HT-29 (cell line): ENCODE results near the gene UGT1A3. TPM values are rescaled to one million over a fixed set of nuclear protein-coding genes. Genes with fewer than 3 reads are reported as not detected.
"Not testable (repeated sequence)": the region's sequence is repeated elsewhere in the genome, so short reads cannot be mapped to it uniquely, and the experiment has no call there.

Source experiments
- DNase-seq: peaks from one replicate; pipeline ENCODE4 v3.0.0-alpha.2; 2015; ENCODE audit warnings: low spot score
- total RNA-seq: library from RNA; depleted of rRNA; stranded (reverse); fragments of >200 nt; shearing (Covaris generic); gene quantifications from 2 replicates; pipeline ENCODE4 v1.2.3, GENCODE V29; 2014

Gene UGT1A3
- total RNA-seq, 1 experiment from 2014 or later, result 1.2 TPM

DNA sequence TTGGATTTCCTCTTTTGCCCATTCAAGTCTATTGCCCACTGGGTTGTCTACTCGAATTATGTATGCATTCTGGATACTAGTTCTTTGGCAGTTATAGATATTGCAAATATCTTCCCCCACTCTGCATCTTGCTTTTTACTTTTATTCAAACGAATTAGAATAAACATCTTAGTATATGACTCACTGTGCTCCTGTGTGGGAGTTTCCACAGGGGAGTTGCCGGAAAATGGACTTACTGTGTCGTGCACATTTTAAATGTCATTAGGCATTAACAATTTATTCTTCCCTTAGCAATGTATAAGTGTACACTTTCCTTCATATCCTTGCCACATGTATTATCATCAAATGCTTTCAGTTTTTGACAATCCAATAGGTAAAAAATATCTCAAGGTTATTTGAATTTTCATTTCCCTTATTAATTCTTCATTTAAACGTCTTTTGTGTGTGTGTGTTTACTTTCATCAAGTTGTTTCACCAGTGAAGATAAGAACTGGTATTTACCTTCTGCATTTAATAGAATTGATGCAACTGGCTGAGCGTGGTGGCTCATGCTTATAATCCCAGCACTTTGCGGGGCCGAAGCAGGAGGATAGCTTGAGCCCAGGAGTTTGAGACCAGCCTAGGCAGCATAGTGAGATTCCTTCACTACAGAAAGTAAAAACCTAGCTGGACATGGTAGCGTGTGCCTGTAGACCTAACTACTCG is 20.8 kb upstream of the UGT1A3 start:
- no peak for DNase-seq

DNA sequence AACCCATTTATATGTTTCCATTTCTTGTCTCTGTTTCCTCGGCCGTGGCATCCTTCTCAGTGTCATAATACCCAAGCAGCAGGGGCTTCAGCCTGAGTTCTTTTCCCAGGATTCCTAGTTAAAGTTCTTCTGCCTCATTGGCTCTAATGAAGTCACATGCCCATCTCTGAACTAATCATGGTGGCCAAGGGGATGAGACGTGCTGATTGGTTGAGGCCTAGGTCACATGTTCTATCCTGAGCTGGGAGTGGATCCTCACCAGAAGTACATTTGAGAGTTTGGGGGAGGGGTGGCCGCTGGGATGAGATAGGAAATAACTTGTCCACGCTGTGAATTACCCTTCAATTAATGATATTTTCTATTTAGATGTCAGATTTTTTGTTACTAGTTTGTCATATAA is 19.9 kb upstream of the UGT1A3 start:
- DNase-seq, result no peak

DNA sequence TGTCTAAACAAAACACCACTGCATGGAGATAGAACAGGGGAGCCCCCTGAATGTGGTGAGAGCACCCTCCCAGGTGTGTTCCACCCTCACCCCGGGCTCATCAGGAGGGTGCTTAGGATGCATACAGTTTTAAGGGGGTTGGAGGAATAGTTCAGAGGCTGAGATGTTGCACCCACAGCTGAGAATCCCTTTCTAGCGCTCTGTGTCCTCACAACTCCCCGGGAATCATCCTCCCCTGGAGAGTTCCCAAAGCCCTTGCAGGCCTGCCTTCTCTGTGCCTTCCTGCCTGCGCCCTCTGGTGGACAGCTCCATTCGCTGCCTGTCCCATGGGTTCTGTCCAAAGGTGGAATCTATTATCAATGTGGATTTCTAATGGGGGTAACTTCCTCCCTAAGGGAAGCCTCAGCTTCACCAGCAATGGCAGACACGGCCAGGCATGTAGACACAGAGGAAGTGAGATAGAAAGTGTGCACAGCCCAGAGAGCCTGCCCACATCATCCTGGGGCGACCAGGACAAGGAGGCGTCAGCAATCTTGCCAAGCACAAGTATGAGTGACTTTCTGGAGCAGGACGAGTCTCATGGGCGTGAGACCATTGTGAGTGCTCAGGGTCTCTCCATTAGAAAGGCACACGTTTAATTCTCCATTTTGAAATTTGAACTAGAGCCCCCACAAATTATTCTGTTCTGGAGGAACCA is 17.4 kb upstream of the UGT1A3 start:
- peak; percentile 92 for DNase-seq

GRCh38 chr2:233712611-233713261 is 16.1 kb upstream of the UGT1A3 start, which contains the start of gene UGT1A5:
TSS of gene UGT1A5 (plus strand) at chr2:233712907. CDS start at chr2:233712992, 85 bp downstream.
- DNase-seq, result no peak

GRCh38 chr2:233713262-233713615 is 15.6 kb upstream of the UGT1A3 start:
- DNase-seq, result no peak

DNA sequence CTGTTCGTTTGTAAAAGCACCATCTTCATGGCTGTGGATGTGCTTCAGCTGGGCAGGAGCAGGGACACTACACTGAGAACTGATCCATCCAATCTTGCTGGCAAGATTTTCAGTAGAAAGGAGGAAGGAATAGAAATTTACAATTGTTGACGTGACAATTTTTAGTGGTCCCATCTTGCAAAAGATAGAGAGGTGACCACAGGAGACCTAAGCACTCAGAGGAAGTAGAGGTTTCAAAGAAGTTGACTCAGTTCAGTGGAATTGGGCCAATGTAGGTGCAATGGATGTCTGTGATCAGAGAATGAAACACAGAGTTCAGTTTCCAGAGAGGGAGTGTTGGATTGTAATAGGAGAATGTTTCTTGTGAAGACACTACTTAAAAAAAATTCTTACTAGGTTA is 14.7 kb upstream of the UGT1A3 start:
- no peak for DNase-seq

DNA sequence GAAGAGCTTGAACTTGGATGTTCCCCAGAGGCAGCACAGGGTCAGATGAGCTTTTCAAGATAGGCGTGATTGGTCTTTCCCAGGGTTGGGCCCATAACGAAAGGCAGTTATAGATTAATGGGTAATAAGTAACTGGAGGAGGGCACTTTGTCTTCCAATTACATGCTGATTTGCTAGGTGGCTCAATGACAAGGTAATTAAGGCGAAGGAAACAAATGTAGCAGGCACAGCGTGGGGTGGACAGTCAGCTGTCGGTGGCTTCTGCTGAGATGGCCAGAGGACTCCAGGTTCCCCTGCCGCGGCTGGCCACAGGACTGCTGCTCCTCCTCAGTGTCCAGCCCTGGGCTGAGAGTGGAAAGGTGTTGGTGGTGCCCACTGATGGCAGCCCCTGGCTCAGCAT is 10.3 kb upstream of the UGT1A3 start, which contains the start of gene UGT1A4:
Gene UGT1A4 (plus strand): TSS at position 185 of the 400 bp plus-strand sequence. CDS start 85 bp downstream, at position 270.
- no peak for DNase-seq

GRCh38 chr2:233736868-233737653 is 8.2 kb downstream of the UGT1A3 start:
- DNase-seq, result not testable (repeated sequence)

DNA sequence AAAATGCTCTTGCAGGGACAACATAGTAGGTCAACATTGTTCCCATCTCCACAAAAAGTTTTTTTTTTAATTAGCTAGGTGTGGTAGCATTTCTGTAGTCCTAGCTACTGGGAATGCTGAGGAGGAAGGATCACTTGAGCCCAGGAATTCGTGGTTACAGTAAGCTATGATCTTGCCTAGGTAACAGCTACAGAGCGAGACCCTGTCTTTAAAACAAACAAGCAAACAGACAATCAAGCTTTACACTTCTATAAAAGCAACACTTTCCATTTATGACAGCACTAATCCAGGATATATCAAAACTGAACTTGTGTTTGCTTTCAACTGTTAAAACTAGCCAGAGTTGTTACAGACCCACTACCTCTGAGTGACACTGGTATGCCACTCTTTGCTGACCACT is 12.0 kb downstream of the UGT1A3 start:
- DNase-seq, result no peak

DNA sequence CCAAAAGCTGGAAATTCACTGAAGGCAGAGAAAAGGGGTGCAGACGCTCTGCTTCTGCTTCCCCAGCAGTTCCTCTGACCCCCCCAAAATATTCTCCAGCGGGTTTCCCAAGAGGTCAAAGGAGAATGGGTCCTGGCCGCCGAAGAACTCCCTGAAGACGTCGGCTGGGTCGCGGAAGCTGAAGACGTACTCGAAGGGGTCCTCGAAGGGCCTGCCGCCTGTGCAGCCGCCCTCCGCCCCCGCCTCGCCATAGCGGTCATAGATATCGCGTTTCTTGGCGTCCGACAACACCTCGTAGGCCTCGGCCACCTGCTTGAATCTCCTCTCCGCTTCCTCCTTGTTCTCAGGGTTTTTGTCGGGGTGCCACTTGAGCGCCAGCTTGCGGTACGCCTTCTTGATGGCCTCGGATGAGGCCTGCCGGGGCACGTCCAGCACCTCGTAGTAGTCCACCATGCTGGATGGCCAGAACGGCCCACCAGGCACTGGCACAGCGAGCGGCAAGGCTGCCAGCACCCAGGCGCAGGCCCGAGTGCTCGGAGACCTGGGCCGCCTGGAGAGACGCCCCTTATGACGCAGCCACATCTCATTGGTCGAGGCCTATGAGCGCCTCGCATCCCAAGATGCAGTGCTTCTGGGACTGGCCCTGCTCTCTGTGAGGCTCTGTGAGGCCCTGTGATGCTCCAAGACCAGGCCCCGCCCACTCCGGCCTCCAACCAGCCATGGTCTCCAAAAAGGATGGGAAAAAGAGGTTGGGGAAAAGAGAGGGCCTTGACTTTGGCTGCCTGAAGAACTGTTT is 14.8 kb downstream of the UGT1A3 start:
- DNase-seq, result no peak

DNA sequence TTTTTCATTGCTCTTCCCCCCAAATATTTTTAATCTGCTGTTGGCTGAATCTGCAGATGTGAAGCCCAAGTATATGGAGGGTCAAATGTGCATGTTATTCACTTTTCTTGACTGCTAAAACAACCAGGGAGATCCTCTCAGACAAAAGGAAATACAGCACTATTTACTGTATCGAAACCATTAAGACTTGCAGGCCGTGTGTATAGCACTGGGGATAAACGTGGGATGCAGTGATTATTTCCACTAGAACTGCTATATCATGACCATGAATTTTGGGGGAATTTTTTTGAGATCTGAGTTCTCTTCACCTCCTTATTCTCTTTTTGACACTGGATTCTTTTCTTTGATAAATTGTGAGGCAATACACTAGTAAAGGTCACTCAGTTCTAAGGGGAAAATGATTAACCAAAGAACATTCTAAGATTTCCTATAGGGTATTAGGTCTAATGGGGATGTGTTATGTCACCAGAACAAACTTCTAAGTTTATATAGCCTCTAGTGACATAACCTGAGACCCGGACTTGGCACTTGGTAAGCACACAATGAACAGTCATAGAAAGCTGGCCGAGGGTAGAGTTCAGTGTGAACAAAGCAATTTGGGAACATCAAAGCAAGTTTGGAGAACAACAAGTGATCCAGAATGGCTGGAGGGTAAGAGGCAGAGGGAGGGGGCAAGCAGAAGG is 16.4 kb downstream of the UGT1A3 start:
- no peak for DNase-seq

GRCh38 chr2:233745838-233746237 is 17.0 kb downstream of the UGT1A3 start:
- DNase-seq, result not testable (repeated sequence)

DNA sequence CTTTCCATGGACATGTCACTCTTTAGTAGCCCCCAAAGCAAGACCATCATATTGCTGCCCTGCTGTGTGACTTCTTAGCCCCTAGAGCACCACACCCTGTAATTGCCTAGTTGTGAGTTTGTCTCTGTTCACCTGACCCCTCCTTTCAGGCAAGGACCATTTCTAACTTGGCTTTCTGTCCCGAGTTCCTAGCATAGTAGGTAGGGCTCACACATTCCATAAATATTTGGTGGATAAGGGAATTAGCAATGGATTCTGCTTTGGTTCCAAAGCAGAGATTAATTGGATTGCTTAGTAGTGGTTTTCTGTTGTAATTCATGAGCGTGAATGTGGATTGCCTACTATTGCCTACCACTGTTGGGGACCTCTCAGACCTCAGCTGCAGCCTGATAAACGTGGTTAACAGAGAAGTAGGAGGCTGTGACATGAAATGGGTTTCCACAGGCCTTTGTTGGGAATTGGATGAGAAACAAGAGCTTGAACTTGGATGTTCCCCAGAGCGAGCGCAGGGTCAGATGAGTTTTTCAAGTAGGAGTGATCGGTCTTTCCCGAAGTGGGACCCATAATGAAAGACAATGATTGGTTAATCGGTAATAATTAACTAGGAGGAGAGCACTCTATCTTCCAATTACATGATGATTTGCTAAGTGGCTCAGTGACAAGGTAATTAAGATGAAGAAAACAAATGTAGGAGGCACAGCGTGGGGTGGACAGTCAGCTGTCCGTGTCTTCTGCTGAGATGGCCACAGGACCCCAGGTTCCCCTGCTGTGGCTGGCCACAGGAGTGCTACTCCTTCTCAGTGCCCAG is 17.8 kb downstream of the UGT1A3 start:
- no peak for DNase-seq

DNA sequence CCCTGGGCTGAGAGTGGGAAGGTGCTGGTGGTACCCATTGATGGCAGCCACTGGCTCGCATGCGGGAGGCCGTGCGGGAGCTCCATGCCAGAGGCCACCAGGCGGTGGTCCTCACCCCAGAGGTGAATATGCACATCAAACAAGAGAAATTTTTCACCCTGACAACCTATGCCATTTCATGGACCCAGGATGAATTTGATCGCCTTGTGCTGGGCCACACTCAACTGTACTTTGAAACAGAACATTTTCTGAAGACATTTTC is 18.4 kb downstream of the UGT1A3 start:
- no peak for DNase-seq

DNA sequence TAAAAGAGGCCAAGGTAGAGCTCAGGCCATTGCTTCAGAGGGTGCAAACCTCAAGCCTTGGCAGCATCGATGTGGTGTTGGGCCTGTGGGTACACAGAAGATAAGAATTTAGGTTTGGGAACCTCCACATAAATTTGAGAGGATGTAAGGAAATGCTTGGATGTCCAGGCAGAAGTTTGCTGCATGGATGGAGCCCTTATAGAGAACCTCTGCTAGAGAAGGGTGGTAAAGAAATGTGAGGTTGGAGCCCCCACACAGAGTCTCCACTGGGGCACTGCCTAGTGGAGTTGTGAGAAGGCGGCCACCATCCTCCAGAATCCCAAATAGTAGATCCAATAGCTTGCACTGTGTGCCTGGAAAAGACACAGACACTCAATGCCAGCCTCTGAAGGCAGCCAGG is 21.8 kb downstream of the UGT1A3 start:
- DNase-seq, result peak; percentile 17

GRCh38 chr2:233751212-233752009 is 22.6 kb downstream of the UGT1A3 start:
- not testable (repeated sequence) for DNase-seq

GRCh38 chr2:233754872-233755611 is 26.2 kb downstream of the UGT1A3 start:
- no peak for DNase-seq

GRCh38 chr2:233756429-233757081 is 27.7 kb downstream of the UGT1A3 start:
- peak; percentile 10 for DNase-seq
